ENCODE data around the gene PEDS1. TPM values are rescaled to one million over a fixed set of nuclear protein-coding genes. Genes with fewer than 3 reads are reported as not detected.

Gene PEDS1
- total and polyA plus RNA-seq, 10 of the 15 experiments (the other 5 are each of a cell fraction or from before 2014, with no cell fraction given): 1.7 to 25.6 (median 16.8) TPM

GRCh38 chr20:50175938-50176933 lies 22.7 kb upstream of the PEDS1 start (continued):
- TF ChIP-seq ZBTB4 (CRISPR knock-in tag; IDR thresholded peaks at IDR 0.05) (no peak), CEBPB (IDR thresholded peaks at IDR 0.05; ENCODE audit: borderline replicate concordance in 1 of 2, low read depth in 2 of 2, low read length in 2 of 2) (no peak), ATF2 (IDR thresholded peaks at IDR 0.05; ENCODE audit: low read length) (no peak), NKRF (conservative IDR thresholded peaks at IDR 0.05) (no peak)

Data from GM12878 (cell line).